HG03095 (cell line): ENCODE results near the gene TNFRSF8.

ENCODE experiments used
- ATAC-seq: cut with Tn5 transposase; IDR thresholded peaks from one replicate; pipeline ENCODE4 v1.9.1; 2021; ENCODE audit warnings: moderate library complexity; ENCODE audit not compliant: unreplicated experiment

Gene TNFRSF8

GRCh38 chr1:12153181-12153785 is 90.2 kb downstream of the TNFRSF8 start:
- no peak for ATAC-seq

GRCh38 chr1:12155328-12155727 is 92.2 kb downstream of the TNFRSF8 start:
- ATAC-seq = no peak

- ATAC-seq = no peak
These were observed 94.5 kb downstream of the TNFRSF8 start for GRCh38 chr1:12157366-12158231.

GRCh38 chr1:12158357-12159092 is 95.4 kb downstream of the TNFRSF8 start:
- ATAC-seq = no peak

- ATAC-seq = no peak
These were observed 96.7 kb downstream of the TNFRSF8 start for GRCh38 chr1:12159816-12160215.

GRCh38 chr1:12161324-12161661 is 98.2 kb downstream of the TNFRSF8 start:
- ATAC-seq = no peak

- ATAC-seq = peak; percentile 68
These were observed 98.8 kb downstream of the TNFRSF8 start for GRCh38 chr1:12161662-12162458.

GRCh38 chr1:12162459-12163137 is 99.5 kb downstream of the TNFRSF8 start:
- ATAC-seq = no peak

- no peak for ATAC-seq
These were observed 100.1 kb downstream of the TNFRSF8 start for GRCh38 chr1:12163210-12163609.

- no peak for ATAC-seq
These were observed 101.1 kb downstream of the TNFRSF8 start for GRCh38 chr1:12164210-12164609.

GRCh38 chr1:12165342-12165741 is 102.2 kb downstream of the TNFRSF8 start:
- ATAC-seq = no peak

- ATAC-seq = peak; percentile 39
These were observed 103.9 kb downstream of the TNFRSF8 start, which contains the start of gene TNFRSF1B for GRCh38 chr1:12166834-12167492. Gene TNFRSF1B, plus strand, starts transcription at chr1:12166991. Its CDS starts 101 bp downstream, at chr1:12167092.

- ATAC-seq = no peak
These were observed 104.7 kb downstream of the TNFRSF8 start for GRCh38 chr1:12167493-12168429.

- ATAC-seq = no peak
These were observed 105.5 kb downstream of the TNFRSF8 start for GRCh38 chr1:12168451-12169160.

GRCh38 chr1:12169442-12170135 is 106.5 kb downstream of the TNFRSF8 start:
- ATAC-seq = no peak

GRCh38 chr1:12170263-12170671 is 107.2 kb downstream of the TNFRSF8 start:
- no peak for ATAC-seq
